HG02678 (cell line): ENCODE data around the gene BHLHE23.

ENCODE experiments used
- ATAC-seq: cut with Tn5 transposase; IDR thresholded peaks from one replicate; pipeline ENCODE4 v1.9.1; 2021; ENCODE audit warnings: mild to moderate bottlenecking, moderate library complexity; ENCODE audit not compliant: unreplicated experiment

The BHLHE23 gene

DNA sequence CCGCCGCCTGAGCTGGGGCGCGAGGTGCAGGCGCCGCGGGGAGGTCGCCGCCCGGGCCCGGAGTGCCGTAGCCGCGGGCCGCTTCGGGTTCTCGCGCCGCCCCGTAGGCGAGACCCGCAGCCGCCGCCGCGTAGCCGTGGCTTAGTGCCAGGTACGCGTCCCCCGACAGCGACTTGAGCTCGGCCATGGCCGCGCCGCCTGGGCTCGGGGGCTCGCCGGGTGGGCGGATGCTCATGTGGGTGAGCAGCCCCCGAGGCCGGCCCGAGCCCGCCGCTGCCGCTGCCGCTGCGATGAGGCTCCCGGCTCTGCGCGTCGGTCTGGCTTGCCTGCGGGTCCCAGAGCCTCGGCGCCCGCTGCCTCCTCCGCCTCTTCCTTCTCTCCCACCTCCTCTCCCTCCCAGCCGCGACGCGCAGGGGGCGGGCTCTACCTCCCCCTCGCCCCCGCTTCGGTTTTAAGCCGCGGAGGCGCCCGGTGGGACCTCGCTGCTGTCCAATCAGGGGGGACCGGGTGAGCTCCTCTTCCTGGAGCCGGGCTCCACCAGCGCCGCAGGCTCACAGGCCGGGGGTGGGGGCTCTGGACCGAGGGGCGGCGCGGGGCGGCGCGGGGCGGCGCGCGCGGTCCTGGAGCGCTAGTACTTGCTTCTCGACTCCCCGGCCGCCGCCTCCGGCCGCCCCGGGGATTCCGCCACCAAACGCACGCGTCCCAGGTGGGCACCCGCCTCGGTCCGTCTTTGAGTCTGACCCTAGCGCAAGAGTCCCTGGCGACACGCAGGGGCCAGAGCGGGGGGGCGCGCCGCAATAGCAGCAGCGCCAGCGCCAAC is at the start of gene BHLHE23:
BHLHE23 (minus strand) TSS at position 425 of the 820 bp plus-strand sequence; CDS start at position 235, 190 bp downstream.
- ATAC-seq = no peak

DNA sequence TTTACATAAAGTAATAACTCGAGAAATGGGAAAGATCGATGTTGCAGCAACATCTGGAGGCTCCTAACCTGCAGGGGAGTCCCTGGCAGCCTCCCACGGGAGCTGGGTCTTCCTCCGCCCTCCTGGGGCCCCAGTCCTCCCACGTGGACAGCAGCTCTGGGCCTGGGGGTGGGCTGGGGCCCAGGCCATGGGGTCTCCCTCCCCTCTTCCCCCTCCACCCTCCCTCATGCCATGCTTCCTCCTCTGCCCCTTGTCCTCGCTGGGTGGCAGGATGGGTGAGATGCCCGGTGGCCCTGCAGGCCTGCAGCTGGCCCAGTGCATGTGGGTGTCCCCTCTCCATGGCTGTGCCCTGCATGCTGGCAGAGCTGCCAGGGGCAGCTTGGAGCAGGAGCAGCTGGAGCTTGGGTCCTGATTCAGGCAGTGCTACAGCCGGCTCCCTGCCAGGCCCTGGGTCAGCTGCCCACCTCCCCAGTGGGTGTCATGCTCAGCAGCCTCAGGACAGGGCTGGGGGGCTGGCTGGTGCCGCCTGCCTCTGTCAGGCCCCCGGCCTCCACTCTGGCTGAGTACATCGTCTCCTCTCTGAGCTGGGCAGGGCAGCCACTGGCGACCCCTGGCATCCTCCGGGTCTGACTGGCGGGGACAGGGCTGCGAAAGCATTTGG is 48.9 kb upstream of the BHLHE23 start:
- ATAC-seq = no peak

- no peak for ATAC-seq
Measured at GRCh38 chr20:63054681-63055240, 48.0 kb upstream of the BHLHE23 start.

GRCh38 chr20:63054103-63054474 is 47.3 kb upstream of the BHLHE23 start:
- no peak for ATAC-seq

DNA sequence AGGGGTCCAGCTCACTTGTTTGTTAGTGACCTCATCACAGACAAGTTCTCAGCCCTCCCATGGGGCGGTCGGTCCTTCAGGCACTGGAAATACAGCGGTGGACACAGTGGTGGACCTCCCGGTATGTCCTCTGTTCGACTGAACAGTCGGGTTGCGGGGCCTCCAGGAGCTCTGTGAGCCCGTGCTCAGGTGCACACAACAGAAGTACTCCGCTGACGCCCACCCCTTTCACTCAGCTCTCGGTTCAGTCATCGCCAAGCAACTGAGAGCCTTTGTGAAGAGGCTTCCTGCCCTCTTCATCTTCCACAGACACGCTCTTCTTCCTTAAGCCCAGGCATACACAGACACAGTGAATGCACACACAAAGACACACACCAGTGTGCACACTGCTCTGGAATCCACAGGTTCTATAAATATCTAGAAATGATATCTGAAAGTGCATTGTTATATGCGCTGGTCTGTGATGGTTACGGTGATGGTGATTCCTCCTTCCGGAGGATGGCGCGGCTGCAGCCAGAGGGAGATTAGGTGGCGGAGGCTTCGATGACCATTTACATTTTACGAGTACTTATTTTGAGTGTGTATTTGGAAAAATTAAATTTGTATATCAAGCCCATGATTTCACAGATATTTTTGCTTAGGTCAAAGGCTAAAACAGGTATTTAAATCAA is 46.8 kb upstream of the BHLHE23 start:
- no peak for ATAC-seq

DNA sequence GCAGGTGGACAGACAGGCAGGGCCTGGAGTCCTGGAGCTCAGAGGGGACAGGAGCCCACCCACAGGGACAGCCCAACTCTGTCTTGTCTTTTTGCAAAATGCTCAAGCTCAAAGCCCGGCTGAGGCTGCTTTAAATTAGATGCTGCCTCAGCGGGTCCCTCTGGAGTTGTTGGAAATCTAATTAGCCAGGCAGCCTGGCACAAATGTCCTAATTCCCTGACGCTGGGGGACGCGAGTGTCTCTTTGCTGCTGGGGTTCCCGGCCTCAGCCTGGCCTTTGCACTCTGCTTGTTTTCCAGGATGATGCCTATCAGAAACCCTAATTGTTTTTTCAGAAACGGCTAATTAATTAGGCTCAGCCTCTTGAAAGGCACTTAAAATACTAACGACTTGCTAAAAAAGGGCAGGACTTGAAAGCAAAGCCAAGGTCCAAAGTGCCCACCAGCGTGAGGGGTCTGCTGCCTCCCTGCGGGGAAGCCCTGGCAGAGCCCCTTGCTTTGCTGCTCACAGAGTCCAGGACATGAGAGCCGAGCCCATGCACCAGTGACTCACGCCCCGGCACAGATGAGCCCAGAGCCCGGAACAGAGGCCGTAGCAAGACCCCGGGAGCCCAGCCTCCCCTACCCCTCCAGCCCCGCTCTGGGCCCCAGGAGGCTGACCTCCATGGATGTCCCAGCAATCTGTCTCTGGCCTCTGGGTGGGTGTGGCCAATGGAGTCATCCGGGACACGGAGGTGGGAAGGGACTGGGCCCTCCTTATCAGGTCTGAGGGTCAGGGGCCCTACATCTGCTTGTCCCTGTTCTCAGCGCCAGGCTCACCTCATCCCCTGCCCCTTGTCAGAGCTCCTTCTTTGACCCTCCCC is 46.0 kb upstream of the BHLHE23 start:
- no peak for ATAC-seq

DNA sequence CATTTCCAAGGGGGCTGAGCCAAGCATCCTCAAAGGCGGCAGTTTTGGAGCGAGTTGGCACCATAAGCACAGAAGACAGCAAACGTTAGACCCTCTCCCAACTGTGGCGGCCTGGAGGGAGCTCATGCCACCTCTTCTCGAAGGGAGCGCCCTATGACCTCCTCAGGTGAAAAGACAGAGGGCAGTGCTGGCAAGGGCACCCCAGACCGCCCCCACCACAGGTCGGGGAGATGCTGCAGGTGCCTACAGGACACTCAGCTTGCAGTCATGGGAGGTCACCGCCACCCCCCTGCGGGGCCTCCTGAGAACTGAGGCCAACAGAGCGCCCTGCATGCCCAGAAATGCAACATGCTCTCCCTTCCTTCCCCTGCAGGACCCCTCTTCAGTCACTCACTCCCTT is 45.1 kb upstream of the BHLHE23 start:
- no peak for ATAC-seq

GRCh38 chr20:63051186-63051860 is 44.6 kb upstream of the BHLHE23 start:
- no peak for ATAC-seq

GRCh38 chr20:63050406-63050805 is 43.6 kb upstream of the BHLHE23 start:
- no peak for ATAC-seq

GRCh38 chr20:63049561-63050221 is 42.9 kb upstream of the BHLHE23 start:
- ATAC-seq = no peak

- no peak for ATAC-seq
Measured at GRCh38 chr20:63049191-63049518, 42.4 kb upstream of the BHLHE23 start.

GRCh38 chr20:63048516-63049190 is 41.9 kb upstream of the BHLHE23 start:
- ATAC-seq = no peak

GRCh38 chr20:63047946-63048345 is 41.2 kb upstream of the BHLHE23 start:
- no peak for ATAC-seq

- ATAC-seq = no peak
Measured at GRCh38 chr20:63047267-63047666, 40.5 kb upstream of the BHLHE23 start.

DNA sequence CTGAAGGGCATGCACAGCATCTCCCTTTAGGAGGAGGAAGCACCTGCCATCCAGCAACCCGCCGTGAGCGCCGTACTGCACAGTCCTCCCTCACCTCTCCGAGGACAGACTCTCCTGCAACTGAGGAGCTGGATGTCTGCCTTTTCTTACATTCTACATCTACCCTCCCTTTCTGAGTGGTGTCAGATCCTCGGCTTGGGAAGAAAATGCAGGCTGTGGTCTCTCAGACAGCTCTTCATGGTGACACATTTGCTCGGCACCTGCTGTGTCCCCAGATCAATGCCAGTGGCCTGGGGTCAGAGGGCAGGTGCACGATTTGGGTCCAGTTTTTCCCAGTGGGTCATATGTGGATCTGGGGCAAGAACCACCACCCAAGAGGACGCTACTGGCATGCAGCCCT is 40.1 kb upstream of the BHLHE23 start:
- no peak for ATAC-seq

DNA sequence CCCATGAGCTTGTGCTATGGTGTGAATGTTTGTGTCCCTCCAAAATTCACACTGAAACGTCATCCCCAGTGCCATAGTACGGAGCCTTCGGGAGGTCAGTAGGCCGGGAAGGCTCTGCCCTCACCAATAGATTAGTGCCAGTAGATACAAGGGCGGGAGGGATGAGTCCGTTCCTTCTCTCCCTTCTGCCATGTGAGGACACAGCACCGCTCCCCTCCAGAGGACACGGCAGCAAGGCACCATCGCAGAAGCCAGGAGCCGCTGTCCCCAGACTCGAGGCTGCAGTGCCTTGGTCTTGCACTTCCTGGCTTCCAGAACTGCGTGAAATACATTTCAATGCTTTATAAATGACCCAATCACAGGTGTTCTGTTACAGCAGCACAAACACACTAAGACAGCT is 39.2 kb upstream of the BHLHE23 start:
- no peak for ATAC-seq

- no peak for ATAC-seq
Measured at GRCh38 chr20:63045401-63045800, 38.6 kb upstream of the BHLHE23 start.

DNA sequence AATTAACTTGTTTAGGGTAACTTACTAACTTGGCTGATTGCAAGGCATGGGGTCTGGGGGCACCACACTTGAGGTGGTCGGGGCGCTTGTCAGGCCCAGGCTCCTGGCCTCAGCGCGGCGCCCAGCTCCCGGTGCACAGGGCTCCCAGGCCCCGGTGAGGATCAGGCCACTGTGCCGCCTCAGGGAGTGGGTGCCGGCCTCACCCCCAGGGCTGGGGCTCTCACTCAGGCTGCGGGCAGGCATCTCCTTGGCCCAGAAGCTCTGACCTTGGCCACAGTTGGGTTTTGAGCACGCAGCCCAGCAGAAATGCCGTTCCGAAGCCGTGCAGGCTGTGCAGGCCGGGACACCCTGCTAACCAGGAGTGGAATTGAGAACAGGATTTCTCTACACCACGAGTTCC is 37.8 kb upstream of the BHLHE23 start:
- ATAC-seq = no peak

DNA sequence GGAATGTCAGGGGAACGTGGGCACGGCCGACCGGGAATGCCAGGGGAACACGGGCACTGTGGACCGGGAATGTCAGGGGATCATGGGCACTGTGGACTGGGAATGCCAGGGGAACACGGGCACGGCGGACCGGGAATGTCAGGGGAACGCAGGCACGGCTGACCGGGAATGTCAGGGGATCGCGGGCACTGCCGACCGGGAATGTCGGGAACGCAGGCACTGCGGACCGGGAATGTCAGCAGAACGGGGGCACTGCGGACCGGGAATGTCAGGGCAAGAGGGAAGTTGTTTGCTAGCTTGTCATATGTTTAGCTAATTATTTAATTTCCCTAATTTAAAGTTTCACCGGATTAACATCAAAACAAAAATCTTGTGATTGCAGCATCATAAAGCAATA is 37.4 kb upstream of the BHLHE23 start:
- ATAC-seq = no peak
